B cell (primary cell): ENCODE data around the gene OR7C2. TPM values are rescaled to one million over a fixed set of nuclear protein-coding genes. Genes with fewer than 3 reads are reported as not detected.

Experiments
- ATAC-seq: fragments of 200-7000 bp; cut with Tn5 transposase; one replicate; pipeline ENCODE4 v1.10.0; 2021; ENCODE audit warnings: low read depth, mild to moderate bottlenecking, moderate number of reproducible peaks, moderate library complexity
- CTCF ChIA-PET: fragments of 350-600 bp; sonication (Branson Sonifier 250); formaldehyde crosslinking; loops from one replicate; lab custom pipeline; 2021; ENCODE audit warnings: antibody characterized with exemption, inconsistent platforms; lab: Charles Lee
- POLR2A ChIA-PET: fragments of 350-600 bp; sonication (Branson Sonifier 250); formaldehyde crosslinking; loops from one replicate; lab custom pipeline; 2021; ENCODE audit warnings: antibody characterized with exemption; lab: Charles Lee
- DNase-seq: peaks from one replicate; pipeline ENCODE4 v3.0.0; 2013
- H2AFZ ChIP-seq: 2 replicates; pipeline ENCODE4 v1.6.1; 2012; ENCODE audit warnings: mild to moderate bottlenecking, low read depth, low read length; ENCODE audit not compliant: insufficient read depth, poor library complexity, severe bottlenecking
- H3K27ac ChIP-seq, 2 donors: 1 replicate in 1 of 2; 2 replicates in 1 of 2; pipeline ENCODE4 v1.5.1; 2012 to 2013; ENCODE audit warnings: low read length in 2 of 2, mild to moderate bottlenecking in 2 of 2, moderate library complexity in 1 of 2
- H3K27me3 ChIP-seq, 4 experiments: fragments of 200-600 bp in 1 of 4; sonication (generic) in 1 of 4; replicated peaks in 1 of 4; 1 replicate in 2 of 4; 2 replicates in 2 of 4; pipeline versions ENCODE4 v1.6.1 to v1.7.0; 2013 to 2016; ENCODE audit warnings: low read length in 3 of 4, mild to moderate bottlenecking in 2 of 4, mixed read lengths in 1 of 4, moderate library complexity in 1 of 4; ENCODE audit not compliant: insufficient read depth in 4 of 4, control insufficient read depth in 3 of 4; ENCODE audit errors: control extremely low read depth in 1 of 4
- H3K36me3 ChIP-seq, 2 experiments: replicated peaks in 1 of 2; 1 replicate in 1 of 2; 2 replicates in 1 of 2; pipeline versions ENCODE4 v1.6.1 to v1.7.1; 2013; ENCODE audit warnings: low read length in 1 of 2; ENCODE audit not compliant: insufficient read depth in 2 of 2, control insufficient read depth in 1 of 2; ENCODE audit errors: control extremely low read depth in 1 of 2, extremely low read depth in 1 of 2
- H3K4me1 ChIP-seq, 2 donors: fragments of 200-600 bp in 1 of 2; sonication (generic) in 1 of 2; 1 replicate in 1 of 2; 2 replicates in 1 of 2; pipeline versions ENCODE4 v1.5.1 to v1.6.1; 2013 to 2017; ENCODE audit warnings: low read length in 2 of 2; ENCODE audit not compliant: control insufficient read depth in 2 of 2, insufficient read depth in 2 of 2
- H3K4me2 ChIP-seq: replicated peaks from 2 replicates; pipeline ENCODE3; 2012; ENCODE audit warnings: mild to moderate bottlenecking, low read depth, low read length; ENCODE audit not compliant: poor library complexity, severe bottlenecking
- H3K4me3 ChIP-seq, 5 experiments: fragments of 200-600 bp in 1 of 5; sonication (generic) in 1 of 5; 1 replicate in 3 of 5; 2 replicates in 2 of 5; pipeline versions ENCODE4 v1.5.1 to v1.7.0; 2011 to 2016; ENCODE audit warnings: low read length in 4 of 5, mild to moderate bottlenecking in 4 of 5, low read depth in 2 of 5, control low read depth in 1 of 5, moderate library complexity in 1 of 5; ENCODE audit not compliant: insufficient read depth in 1 of 5; ENCODE audit errors: control extremely low read depth in 1 of 5, extremely low read depth in 1 of 5
- H3K79me2 ChIP-seq: fragments of 200-600 bp; sonication (generic); one replicate; pipeline ENCODE4 v1.6.0; 2016; ENCODE audit warnings: low read length; ENCODE audit not compliant: control insufficient read depth, insufficient read depth
- H3K9ac ChIP-seq: fragments of 200-600 bp; sonication (generic); 2 replicates; pipeline ENCODE4 v1.6.1; 2017; ENCODE audit warnings: mild to moderate bottlenecking, low read length, moderate library complexity
- H3K9me3 ChIP-seq, 3 donors: one replicate each; pipeline versions ENCODE4 v1.6.1 to v1.7.1; 2013; ENCODE audit warnings: low read length in 2 of 3; ENCODE audit not compliant: control insufficient read depth in 2 of 3, insufficient read depth in 1 of 3; ENCODE audit errors: control extremely low read depth in 1 of 3
- H4K20me1 ChIP-seq: 2 replicates; pipeline ENCODE4 v1.6.0; 2012; ENCODE audit warnings: mild to moderate bottlenecking, low read length; ENCODE audit not compliant: insufficient read depth, control insufficient read depth, poor library complexity, severe bottlenecking
- H3K27ac Mint-ChIP-seq: one replicate; pipeline ENCODE4 v1.8.0; 2021; ENCODE audit warnings: mixed read lengths
- H3K27me3 Mint-ChIP-seq: one replicate; pipeline ENCODE4 v1.8.0; 2021; ENCODE audit warnings: mixed read lengths
- H3K4me1 Mint-ChIP-seq: one replicate; pipeline ENCODE4 v1.8.0; 2021; ENCODE audit warnings: mixed read lengths
- H3K4me3 Mint-ChIP-seq: one replicate; pipeline ENCODE4 v1.8.0; 2021; ENCODE audit warnings: mixed read lengths
- H3K9me3 Mint-ChIP-seq: one replicate; pipeline ENCODE4 v1.8.0; 2022; ENCODE audit warnings: mixed read lengths; ENCODE audit not compliant: insufficient read depth
- EZH2 ChIP-seq: IDR thresholded peaks from 2 replicates; pipeline ENCODE4 v1.6.1; 2012; ENCODE audit warnings: borderline replicate concordance, low read depth, mild to moderate bottlenecking, moderate library complexity, low read length; ENCODE audit not compliant: insufficient read depth, poor library complexity, severe bottlenecking
- WGBS: methylation state at CpG from one replicate; pipeline ENCODE4 v1.1.5; 2013; ENCODE audit warnings: missing lambda C conversion rate; ENCODE audit not compliant: insufficient coverage; 5-methylcytosine and 5-hydroxymethylcytosine counted together
- intact Hi-C: fragments of 100-400 bp; cut with micrococcal nuclease; formaldehyde crosslinking; loops from one replicate; pipeline ENCODE4 v1.10.0; 2022
- polyA plus RNA-seq: library from polyadenylated mRNA; depleted of rRNA; stranded (reverse); fragments of >200 nt; gene quantifications from 2 replicates; pipeline ENCODE4 v1.2.3, GENCODE V29; 2012
- total RNA-seq, 2 donors: library from RNA; stranded (reverse); fragments of 120-200 nt in 1 of 2; gene quantifications; 1 replicate in 1 of 2; 2 replicates in 1 of 2; pipeline versions ENCODE4 v1.2.3 to v1.2.4, GENCODE V29; 2013 to 2022
- TF ChIP-seq, protein P1 (sequence below): fragments of 200-600 bp; IDR thresholded peaks from one replicate; pipeline ENCODE4 v1.8.0; 2022; ENCODE audit warnings: antibody characterized with exemption, mild to moderate bottlenecking

Gene OR7C2
- total and polyA plus RNA-seq, 2 donors (not counting 1 experiment from before 2014, with no cell fraction given), result not detected

DNA sequence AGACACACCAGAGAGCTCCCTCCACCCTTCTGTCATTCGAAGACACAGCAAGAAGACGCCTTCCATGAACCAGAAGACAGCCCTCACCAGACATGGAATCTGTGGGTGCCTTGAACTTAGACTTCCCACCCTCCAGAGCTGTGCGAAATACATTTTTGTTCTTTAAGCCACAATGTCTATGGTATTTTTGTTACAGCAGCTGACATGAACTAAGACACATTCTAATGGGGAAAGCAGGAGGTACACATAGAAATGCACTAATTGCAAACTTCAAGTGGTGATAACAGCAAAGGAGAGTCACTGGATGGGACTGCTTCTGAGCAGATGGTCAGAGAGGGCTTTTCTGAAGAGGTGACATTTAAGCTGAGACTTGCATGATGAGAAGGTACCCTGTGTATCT lies 16.2 kb downstream of the OR7C2 start:
- Mint-ChIP-seq H3K27ac (no peak overlapping the region), H3K4me3 (no peak overlapping the region), H3K9me3 (peaks cover 3% of the 10 kb centered on the region), H3K27me3 (peaks cover 12% of the 10 kb centered on the region), H3K4me1 (no peaks in the 10 kb centered on the region)
- no peaks in the 10 kb centered on the region for H3K36me3 ChIP-seq
- no peak overlapping the region for H3K27ac ChIP-seq
- no peaks in the 10 kb centered on the region for H3K4me1 ChIP-seq
- peaks cover 0 to 38% (median 20%) of the 10 kb centered on the region in 3 donors for H3K9me3 ChIP-seq
- no peak overlapping the region for H2AFZ ChIP-seq
- no peak overlapping the region for H3K4me3 ChIP-seq
- ChIA-PET CTCF (no interaction called here), POLR2A (no interaction called here)
- H3K4me2 ChIP-seq, result no peak overlapping the region
- TF ChIP-seq EZH2, result no peak
- TF ChIP-seq, protein P1, sequence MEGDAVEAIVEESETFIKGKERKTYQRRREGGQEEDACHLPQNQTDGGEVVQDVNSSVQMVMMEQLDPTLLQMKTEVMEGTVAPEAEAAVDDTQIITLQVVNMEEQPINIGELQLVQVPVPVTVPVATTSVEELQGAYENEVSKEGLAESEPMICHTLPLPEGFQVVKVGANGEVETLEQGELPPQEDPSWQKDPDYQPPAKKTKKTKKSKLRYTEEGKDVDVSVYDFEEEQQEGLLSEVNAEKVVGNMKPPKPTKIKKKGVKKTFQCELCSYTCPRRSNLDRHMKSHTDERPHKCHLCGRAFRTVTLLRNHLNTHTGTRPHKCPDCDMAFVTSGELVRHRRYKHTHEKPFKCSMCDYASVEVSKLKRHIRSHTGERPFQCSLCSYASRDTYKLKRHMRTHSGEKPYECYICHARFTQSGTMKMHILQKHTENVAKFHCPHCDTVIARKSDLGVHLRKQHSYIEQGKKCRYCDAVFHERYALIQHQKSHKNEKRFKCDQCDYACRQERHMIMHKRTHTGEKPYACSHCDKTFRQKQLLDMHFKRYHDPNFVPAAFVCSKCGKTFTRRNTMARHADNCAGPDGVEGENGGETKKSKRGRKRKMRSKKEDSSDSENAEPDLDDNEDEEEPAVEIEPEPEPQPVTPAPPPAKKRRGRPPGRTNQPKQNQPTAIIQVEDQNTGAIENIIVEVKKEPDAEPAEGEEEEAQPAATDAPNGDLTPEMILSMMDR, result no peak
- H3K27me3 ChIP-seq, result peaks cover 0 to 5% (median 0%) of the 10 kb centered on the region in 4 experiments
- 100% methylated on average over 1 of the region's 3 CpGs for WGBS
- H4K20me1 ChIP-seq, result no peaks in the 10 kb centered on the region
- ATAC-seq (no peak), DNase-seq (no peak)
- H3K9ac ChIP-seq, result no peak overlapping the region
- no peaks in the 10 kb centered on the region for H3K79me2 ChIP-seq
- intact Hi-C loops, result no loop called here

DNA sequence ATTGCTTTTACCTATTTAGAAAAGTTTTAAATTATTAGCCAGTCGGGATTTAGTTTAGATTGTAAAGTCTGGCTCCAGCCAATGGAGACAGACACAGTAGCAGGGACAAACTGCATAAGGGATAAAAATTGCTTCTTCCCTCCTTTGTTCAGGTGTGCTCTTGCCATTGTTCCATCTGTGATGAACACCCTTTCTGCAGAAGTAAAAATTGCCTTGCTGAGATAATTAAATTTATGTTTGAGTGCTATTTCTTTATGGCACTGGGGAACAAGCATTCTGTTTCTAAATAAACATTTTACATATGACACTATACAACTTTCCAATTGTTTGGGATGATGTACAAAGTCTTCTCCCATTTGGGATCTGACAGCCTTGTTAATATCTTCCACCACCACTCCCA lies 18.0 kb downstream of the OR7C2 start:
- H3K27ac Mint-ChIP-seq, result no peak overlapping the region
- Histone ChIP-seq H3K4me2 (no peak overlapping the region), H3K27ac (no peak overlapping the region), H3K9me3 (peaks cover 0 to 36% (median 20%) of the 10 kb centered on the region in 3 donors), H3K27me3 (peaks cover 0 to 5% (median 0%) of the 10 kb centered on the region in 4 experiments), H3K36me3 (no peaks in the 10 kb centered on the region), H3K4me1 (no peaks in the 10 kb centered on the region), H2AFZ (no peak overlapping the region), H4K20me1 (no peaks in the 10 kb centered on the region), H3K4me3 (no peak overlapping the region), H3K9ac (no peak overlapping the region), H3K79me2 (no peaks in the 10 kb centered on the region)
- intact Hi-C loops, result no loop called here
- CTCF ChIA-PET, result no interaction called here
- TF ChIP-seq, protein P1, result no peak
- no peak for TF ChIP-seq EZH2
- H3K4me3 Mint-ChIP-seq, result no peak overlapping the region
- no peak for DNase-seq
- H3K9me3 Mint-ChIP-seq, result peaks cover 3% of the 10 kb centered on the region
- H3K4me1 Mint-ChIP-seq, result no peaks in the 10 kb centered on the region
- POLR2A ChIA-PET, result no interaction called here
- ATAC-seq, result no peak
- peaks cover 10% of the 10 kb centered on the region for H3K27me3 Mint-ChIP-seq
- 67% methylated on average over 1 of the region's 1 CpG for WGBS
